HCT116 (cell line): ENCODE measurements around the gene SLC12A5. TPM values are rescaled to one million over a fixed set of nuclear protein-coding genes. Genes with fewer than 3 reads are reported as not detected.

Source experiments
- ATAC-seq: fragments of 200-7000 bp; cut with Tn5 transposase; 2 replicates; pipeline ENCODE4 v1.9.1; 2020; ENCODE audit warnings: mild to moderate bottlenecking, moderate library complexity
- BruUV-seq: library from RNA; stranded (reverse); fragments of 400-500 nt; replicated peaks from 2 replicates; lab custom pipeline; 2021; lab: Mats Ljungman, UMichigan
- CTCF ChIA-PET: fragments of 300-600 bp; sonication (Branson Sonifier 250); formaldehyde crosslinking; loops from one replicate; lab custom pipeline; 2021; ENCODE audit warnings: antibody characterized with exemption; lab: Charles Lee
- POLR2A ChIA-PET: fragments of 300-600, 350-600 bp; sonication (Branson Sonifier 250); formaldehyde crosslinking; loops from one replicate; lab custom pipeline; 2021; ENCODE audit warnings: antibody characterized with exemption; lab: Charles Lee
- RAD21 ChIA-PET, 2 experiments: fragments of 300-600 bp; sonication (Branson Sonifier 250); formaldehyde crosslinking; loops; one replicate each; lab custom pipeline; 2023; ENCODE audit warnings: low total read pairs in 2 of 2; ENCODE audit not compliant: uncharacterized antibody in 2 of 2, unreplicated experiment in 2 of 2, low non-redundant PET in 1 of 2; lab: Charles Lee
- DNase-seq: peaks from one replicate; pipeline ENCODE4 v3.0.0-alpha.2; 2010; ENCODE audit warnings: low read depth, low spot score
- H2AFZ ChIP-seq: fragments of 200-600 bp; shearing (Covaris generic), sonication (generic); 2 replicates; pipeline ENCODE4 v1.6.1; 2017; ENCODE audit warnings: low read depth, mixed run types, mixed read lengths, antibody characterized with exemption, low read length; ENCODE audit not compliant: poor library complexity, severe bottlenecking
- H3K27ac ChIP-seq: 2 replicates; pipeline ENCODE4 v1.5.1; 2012; ENCODE audit warnings: low read depth, low read length
- H3K27me3 ChIP-seq: fragments of 200-600 bp; sonication (generic); 2 replicates; pipeline ENCODE4 v1.6.1; 2016; ENCODE audit warnings: mixed run types, low read length, mixed read lengths; ENCODE audit not compliant: insufficient read depth
- H3K36me3 ChIP-seq, 2 experiments: fragments of 200-500 bp in 1 of 2; fragments of 200-600 bp in 1 of 2; sonication (Bioruptor generic) in 1 of 2; sonication (generic) in 1 of 2; 2 replicates each; pipeline versions ENCODE4 v1.5.1 to v1.6.1; 2014 to 2016; ENCODE audit warnings: low read length in 2 of 2, inconsistent platforms in 1 of 2, mixed read lengths in 1 of 2, mixed run types in 1 of 2; ENCODE audit not compliant: insufficient read depth in 2 of 2, control insufficient read depth in 1 of 2
- H3K4me1 ChIP-seq, 2 experiments: fragments of 200-600 bp in 1 of 2; sonication (generic) in 1 of 2; 2 replicates each; pipeline versions ENCODE4 v1.5.1 to v1.6.1; 2012 to 2017; ENCODE audit warnings: low read length in 2 of 2, inconsistent platforms in 1 of 2, mild to moderate bottlenecking in 1 of 2, mixed read lengths in 1 of 2, mixed run types in 1 of 2, moderate library complexity in 1 of 2; ENCODE audit not compliant: insufficient read depth in 2 of 2, control insufficient read depth in 1 of 2
- H3K4me2 ChIP-seq: fragments of 200-600 bp; sonication (generic); 2 replicates; pipeline ENCODE4 v1.6.1; 2017; ENCODE audit warnings: mixed run types, low read length, mixed read lengths
- H3K4me3 ChIP-seq, 2 experiments: fragments of 200-600 bp in 1 of 2; sonication (generic) in 1 of 2; replicated peaks in 1 of 2; 2 replicates each; pipeline ENCODE4 v1.5.1; 2011 to 2016; ENCODE audit warnings: low read length in 2 of 2, control low read depth in 1 of 2, low read depth in 1 of 2, mild to moderate bottlenecking in 1 of 2, mixed read lengths in 1 of 2, mixed run types in 1 of 2
- H3K79me2 ChIP-seq: fragments of 200-600 bp; sonication (generic); 2 replicates; pipeline ENCODE4 v1.6.1; 2017; ENCODE audit warnings: mild to moderate bottlenecking, mixed run types, low read length, moderate library complexity, mixed read lengths; ENCODE audit not compliant: insufficient read depth
- H3K9ac ChIP-seq: fragments of 200-600 bp; sonication (generic); 2 replicates; pipeline ENCODE4 v1.6.1; 2016; ENCODE audit warnings: low read length, mixed read lengths
- H3K9me2 ChIP-seq: fragments of 200-600 bp; sonication (generic), shearing (Covaris generic); 2 replicates; pipeline ENCODE4 v1.6.1; 2017; ENCODE audit warnings: mixed run types, mild to moderate bottlenecking, moderate library complexity; ENCODE audit not compliant: insufficient read depth
- H3K9me3 ChIP-seq, 2 experiments: fragments of 200-500 bp in 1 of 2; fragments of 200-600 bp in 1 of 2; sonication (Bioruptor generic) in 1 of 2; sonication (generic) in 1 of 2; 2 replicates each; pipeline ENCODE4 v1.6.1; 2014 to 2017; ENCODE audit warnings: low read length in 2 of 2, mixed read lengths in 2 of 2, inconsistent platforms in 1 of 2, low read depth in 1 of 2, mild to moderate bottlenecking in 1 of 2, mixed run types in 1 of 2, moderate library complexity in 1 of 2; ENCODE audit not compliant: control insufficient read depth in 1 of 2, insufficient read depth in 1 of 2
- H4K20me1 ChIP-seq: fragments of 200-600 bp; sonication (generic), shearing (Covaris generic); 2 replicates; pipeline ENCODE4 v1.6.1; 2017; ENCODE audit warnings: mixed run types, mild to moderate bottlenecking, moderate library complexity; ENCODE audit not compliant: insufficient read depth
- CBX3 ChIP-seq: IDR thresholded peaks from 2 replicates; pipeline ENCODE4 v1.6.1; 2012; ENCODE audit warnings: low read depth
- CEBPB ChIP-seq: IDR thresholded peaks from 2 replicates; pipeline ENCODE4 v1.6.1; 2012; ENCODE audit warnings: low read depth
- EGR1 ChIP-seq: IDR thresholded peaks from 2 replicates; pipeline ENCODE4 v1.6.1; 2012; ENCODE audit warnings: low read depth
- EZH2 ChIP-seq: fragments of 200-600 bp; sonication (generic); IDR thresholded peaks from 2 replicates; pipeline ENCODE4 v1.6.1; 2017; ENCODE audit warnings: antibody characterized with exemption, mixed run types
- EZH2phosphoT487 ChIP-seq: fragments of 200-600 bp; IDR thresholded peaks from 2 replicates; pipeline ENCODE4 v1.6.1; 2018; ENCODE audit warnings: antibody characterized with exemption, borderline replicate concordance
- POLR2A ChIP-seq: IDR thresholded peaks from 2 replicates; pipeline ENCODE4 v1.7.0; 2011; ENCODE audit warnings: borderline replicate concordance; ENCODE audit not compliant: insufficient read depth, insufficient read length; ENCODE audit errors: extremely low read depth
- POLR2AphosphoS5 ChIP-seq: IDR thresholded peaks from 2 replicates; pipeline ENCODE4 v1.6.1; 2011; ENCODE audit warnings: mild to moderate bottlenecking, low read depth, low read length, moderate library complexity
- SIN3A ChIP-seq: IDR thresholded peaks from 2 replicates; pipeline ENCODE4 v1.6.1; 2012; ENCODE audit warnings: low read depth
- ZNF274 ChIP-seq: fragments of 200-500 bp; sonication (Bioruptor generic); IDR thresholded peaks from 2 replicates; pipeline ENCODE4 v1.6.1; 2014; ENCODE audit warnings: mild to moderate bottlenecking, low read depth, low read length, inconsistent platforms
- intact Hi-C: fragments of 100-400 bp; cut with micrococcal nuclease; formaldehyde crosslinking; loops from 2 replicates; pipeline ENCODE4 v1.10.0; 2022
- total RNA-seq: library from RNA; stranded (reverse); gene quantifications from one replicate; pipeline ENCODE4 v1.2.1, GENCODE V29; 2021; ENCODE audit not compliant: unreplicated experiment
- TF ChIP-seq, protein P1 (sequence below): IDR thresholded peaks from 2 replicates; pipeline ENCODE4 v1.6.1; 2012
- TF ChIP-seq, protein P2 (sequence below): IDR thresholded peaks from 2 replicates; pipeline ENCODE4 v1.6.1; 2012
- TF ChIP-seq, protein P3 (sequence below), 3 experiments: fragments of 200-600 bp in 1 of 3; sonication (generic) in 1 of 3; IDR thresholded peaks in 2 of 3; conservative IDR thresholded peaks in 1 of 3; 2 replicates each; pipeline ENCODE4 v1.5.1; 2012 to 2017; ENCODE audit warnings: low read depth in 2 of 3, low read length in 2 of 3, antibody characterized with exemption in 1 of 3, borderline replicate concordance in 1 of 3, control low read depth in 1 of 3, mild to moderate bottlenecking in 1 of 3, mixed read lengths in 1 of 3, mixed run types in 1 of 3, moderate library complexity in 1 of 3; ENCODE audit not compliant: insufficient read depth in 1 of 3

Gene SLC12A5
- total RNA-seq, 1 experiment from 2014 or later: 1.9 TPM

DNA sequence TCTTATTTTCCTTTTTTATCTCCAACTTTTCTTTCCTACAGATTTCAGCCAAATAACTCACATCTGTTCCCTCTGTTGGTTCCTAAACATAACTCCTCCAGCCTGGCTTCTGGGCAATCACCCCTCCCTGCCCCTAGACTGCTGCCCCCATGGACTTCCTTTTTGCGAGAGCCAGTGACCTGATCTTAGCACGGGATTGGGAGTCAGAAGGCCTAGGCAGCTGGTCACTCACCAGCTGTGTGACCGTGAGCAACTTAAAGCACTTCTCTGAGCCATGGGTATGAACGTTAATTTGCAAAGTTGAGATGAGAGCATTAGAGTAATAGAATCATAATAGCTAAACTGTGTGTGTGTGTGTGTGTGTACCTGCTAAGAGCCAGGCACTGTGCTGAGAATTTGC is 24.8 kb upstream of the SLC12A5 start:
- no peaks in the 10 kb centered on the region for H3K36me3 ChIP-seq
- POLR2A ChIA-PET: interaction anchor here (1.8 kb wide), 1 partner anchor 10 kb away, joined by 5 read pairs; no protein-coding TSS in a partner anchor
- BruUV-seq: no TSS peak
- ATAC-seq (no peak), DNase-seq (no peak)
- TF ChIP-seq CBX3: no peak
- no peak for TF ChIP-seq EZH2
- no peak for TF ChIP-seq CEBPB
- no peak for TF ChIP-seq EZH2phosphoT487
- no peak for TF ChIP-seq EGR1
- no peak for TF ChIP-seq POLR2AphosphoS5
- TF ChIP-seq, protein P1, sequence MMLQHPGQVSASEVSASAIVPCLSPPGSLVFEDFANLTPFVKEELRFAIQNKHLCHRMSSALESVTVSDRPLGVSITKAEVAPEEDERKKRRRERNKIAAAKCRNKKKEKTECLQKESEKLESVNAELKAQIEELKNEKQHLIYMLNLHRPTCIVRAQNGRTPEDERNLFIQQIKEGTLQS: no peak
- no peak for TF ChIP-seq SIN3A
- TF ChIP-seq ZNF274: no peak
- H3K27me3 ChIP-seq: peaks cover 5% of the 10 kb centered on the region; the same call in 1 of the 2 replicates
- no peak overlapping the region for H2AFZ ChIP-seq
- H4K20me1 ChIP-seq: no peaks in the 10 kb centered on the region
- no peak overlapping the region for H3K4me2 ChIP-seq
- H3K79me2 ChIP-seq: no peaks in the 10 kb centered on the region
- H3K4me3 ChIP-seq: no peak overlapping the region
- CTCF ChIA-PET: interaction anchor here (2.1 kb wide), 1 partner anchor 17 kb away, joined by 7 read pairs; no protein-coding TSS in a partner anchor
- H3K4me1 ChIP-seq: peaks cover 3 to 6% of the 10 kb centered on the region in 2 experiments; a peak in 3 of 4 replicates
- intact Hi-C loops: no loop called here
- H3K9me2 ChIP-seq: no peaks in the 10 kb centered on the region
- H3K9ac ChIP-seq: no peak overlapping the region
- H3K9me3 ChIP-seq: no peaks in the 10 kb centered on the region
- no peak overlapping the region for H3K27ac ChIP-seq
- RAD21 ChIA-PET: no interaction called here

DNA sequence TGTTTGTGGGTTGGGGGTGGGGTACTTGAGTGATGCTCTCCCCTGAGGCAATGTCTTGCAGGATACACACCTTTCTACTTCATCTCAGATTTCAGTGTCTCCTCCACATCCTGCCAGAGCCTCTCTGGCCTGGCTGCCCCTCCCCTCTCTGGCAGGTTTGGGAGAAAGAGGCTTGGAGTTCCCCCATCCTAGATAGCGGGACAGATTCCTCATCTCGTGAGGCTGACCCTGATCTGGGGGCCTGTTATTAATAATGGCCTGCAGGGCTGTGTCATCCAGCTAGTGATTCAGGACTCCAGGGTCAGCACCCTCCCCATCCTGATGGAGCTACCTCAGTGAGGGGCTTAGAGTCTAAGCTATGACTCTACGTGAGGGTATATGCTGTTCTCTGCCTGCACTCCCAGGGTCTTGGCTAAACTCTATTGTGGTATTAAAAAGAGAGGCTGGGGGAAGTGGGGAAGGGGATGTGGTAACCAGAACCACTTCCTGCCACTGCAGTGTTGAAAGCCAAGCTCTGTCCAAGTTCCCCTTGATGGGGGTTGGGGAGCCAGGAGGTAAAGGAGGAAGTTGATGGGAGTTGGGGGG is 24.0 kb upstream of the SLC12A5 start:
- no peak overlapping the region for H3K27ac ChIP-seq
- ATAC-seq: no peak
- no TSS peak for BruUV-seq

More for the DNA sequence above, 24.0 kb upstream of the SLC12A5 start:
- H3K9me3 ChIP-seq: no peaks in the 10 kb centered on the region
- H3K4me2 ChIP-seq: no peak overlapping the region
- H3K9ac ChIP-seq: no peak overlapping the region
- no peak overlapping the region for H2AFZ ChIP-seq
- H3K9me2 ChIP-seq: no peaks in the 10 kb centered on the region
- ChIA-PET RAD21 (no interaction called here), CTCF (interaction anchor here (2.1 kb wide), 1 partner anchor 18 kb away, joined by 7 read pairs; no protein-coding TSS in a partner anchor), POLR2A (interaction anchor here (1.8 kb wide), 1 partner anchor 9 kb away, joined by 5 read pairs; no protein-coding TSS in a partner anchor)
- H3K79me2 ChIP-seq: no peaks in the 10 kb centered on the region
- H3K36me3 ChIP-seq: no peaks in the 10 kb centered on the region
- intact Hi-C loops: no loop called here
- TF ChIP-seq, protein P2, sequence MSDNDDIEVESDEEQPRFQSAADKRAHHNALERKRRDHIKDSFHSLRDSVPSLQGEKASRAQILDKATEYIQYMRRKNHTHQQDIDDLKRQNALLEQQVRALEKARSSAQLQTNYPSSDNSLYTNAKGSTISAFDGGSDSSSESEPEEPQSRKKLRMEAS: no peak
- TF ChIP-seq, protein P1: no peak
- TF ChIP-seq POLR2A: no peak
- TF ChIP-seq, protein P3, sequence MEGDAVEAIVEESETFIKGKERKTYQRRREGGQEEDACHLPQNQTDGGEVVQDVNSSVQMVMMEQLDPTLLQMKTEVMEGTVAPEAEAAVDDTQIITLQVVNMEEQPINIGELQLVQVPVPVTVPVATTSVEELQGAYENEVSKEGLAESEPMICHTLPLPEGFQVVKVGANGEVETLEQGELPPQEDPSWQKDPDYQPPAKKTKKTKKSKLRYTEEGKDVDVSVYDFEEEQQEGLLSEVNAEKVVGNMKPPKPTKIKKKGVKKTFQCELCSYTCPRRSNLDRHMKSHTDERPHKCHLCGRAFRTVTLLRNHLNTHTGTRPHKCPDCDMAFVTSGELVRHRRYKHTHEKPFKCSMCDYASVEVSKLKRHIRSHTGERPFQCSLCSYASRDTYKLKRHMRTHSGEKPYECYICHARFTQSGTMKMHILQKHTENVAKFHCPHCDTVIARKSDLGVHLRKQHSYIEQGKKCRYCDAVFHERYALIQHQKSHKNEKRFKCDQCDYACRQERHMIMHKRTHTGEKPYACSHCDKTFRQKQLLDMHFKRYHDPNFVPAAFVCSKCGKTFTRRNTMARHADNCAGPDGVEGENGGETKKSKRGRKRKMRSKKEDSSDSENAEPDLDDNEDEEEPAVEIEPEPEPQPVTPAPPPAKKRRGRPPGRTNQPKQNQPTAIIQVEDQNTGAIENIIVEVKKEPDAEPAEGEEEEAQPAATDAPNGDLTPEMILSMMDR (IDR thresholded peaks at IDR 0.05 in 2 of 3, conservative IDR thresholded peaks at IDR 0.05 in 1 of 3; ENCODE audit: borderline replicate concordance in 1 of 3, insufficient read depth in 1 of 3, low read depth in 2 of 3, low read length in 2 of 3): no peak
- peaks cover 3 to 6% of the 10 kb centered on the region in 2 experiments; a peak in 3 of 4 replicates for H3K4me1 ChIP-seq
- peaks cover 5% of the 10 kb centered on the region; the same call in 1 of the 2 replicates for H3K27me3 ChIP-seq
- no peak overlapping the region for H3K4me3 ChIP-seq
- H4K20me1 ChIP-seq: no peaks in the 10 kb centered on the region
- no peak for DNase-seq
